Lung (tissue), 12 donors: Measurements from ENCODE around the gene CEMIP. TPM values are rescaled to one million over a fixed set of nuclear protein-coding genes. Genes with fewer than 3 reads are reported as not detected.

Experiments used
- ATAC-seq: fragments of 200-7000 bp; cut with Tn5 transposase; one replicate; pipeline ENCODE4 v1.9.1; 2020; ENCODE audit warnings: moderate number of reproducible peaks; ENCODE audit not compliant: insufficient read depth, low FRiP score
- DNase-seq, 3 donors: peaks; one replicate each; pipeline ENCODE4 v3.0.0-alpha.2; 2013 to 2017
- H3K27ac ChIP-seq, 2 donors: one replicate each; pipeline ENCODE4 v1.5.1; 2013; ENCODE audit warnings: mild to moderate bottlenecking in 2 of 2, moderate library complexity in 2 of 2, control low read depth in 1 of 2, inconsistent platforms in 1 of 2, low read depth in 1 of 2, low read length in 1 of 2
- H3K27me3 ChIP-seq, 3 donors: one replicate each; pipeline ENCODE4 v1.5.1; 2013; ENCODE audit warnings: low read length in 2 of 3; ENCODE audit not compliant: control insufficient read depth in 3 of 3, insufficient read depth in 3 of 3
- H3K36me3 ChIP-seq, 4 donors: one replicate each; pipeline ENCODE4 v1.5.1; 2013; ENCODE audit warnings: low read length in 4 of 4, mild to moderate bottlenecking in 1 of 4, moderate library complexity in 1 of 4; ENCODE audit not compliant: control insufficient read depth in 4 of 4, insufficient read depth in 4 of 4
- H3K4me1 ChIP-seq, 5 donors: one replicate each; pipeline ENCODE4 v1.5.1; 2013; ENCODE audit warnings: low read length in 5 of 5, mild to moderate bottlenecking in 2 of 5, moderate library complexity in 1 of 5; ENCODE audit not compliant: control insufficient read depth in 5 of 5, insufficient read depth in 5 of 5
- H3K4me3 ChIP-seq: one replicate; pipeline ENCODE4 v1.5.1; 2013; ENCODE audit warnings: mild to moderate bottlenecking, control low read depth, moderate library complexity
- H3K9ac ChIP-seq, 2 donors: one replicate each; pipeline ENCODE4 v1.5.1; 2013; ENCODE audit warnings: low read length in 2 of 2, control low read depth in 1 of 2; ENCODE audit not compliant: insufficient read depth in 1 of 2
- H3K9me3 ChIP-seq, 4 donors: one replicate each; pipeline ENCODE4 v1.5.1; 2013; ENCODE audit warnings: low read length in 3 of 4, mild to moderate bottlenecking in 1 of 4, moderate library complexity in 1 of 4; ENCODE audit not compliant: control insufficient read depth in 4 of 4, insufficient read depth in 3 of 4
- CTCF ChIP-seq: IDR thresholded peaks from 2 replicates; pipeline ENCODE4 v1.5.1; 2012; ENCODE audit warnings: mild to moderate bottlenecking; ENCODE audit errors: control extremely low read depth, extremely low read depth
- whole genome bisulfite sequencing, 2 donors: extraction: QIAGEN DNeasy Blood & Tissue Kit; methylation state at CpG; one replicate each; pipeline ENCODE4 v1.1.7; 2013; 5-methylcytosine and 5-hydroxymethylcytosine counted together
- polyA plus RNA-seq, 2 donors: library from polyadenylated mRNA; stranded (reverse); fragments of 200-250 nt; gene quantifications; one replicate each; pipeline ENCODE4 v1.2.1, GENCODE V29; 2013
- total RNA-seq, 2 donors: library from RNA; depleted of rRNA in 1 of 2; stranded (reverse); fragments of >200 nt in 1 of 2; gene quantifications; one replicate each; pipeline ENCODE4 v1.2.1, GENCODE V29; 2014 to 2021
- donor health status: control.
- donor health status: control.
- donor health status: Bipolar disorder and iron deficiency.
- donor health status: healthy.
- donor health status: DM: yes; HTN: yes; CAD: no.

The CEMIP gene
- total and polyA plus RNA-seq, 4 donors, result 1.9 to 32.0 (median 3.9) TPM

GRCh38 chr15:80743189-80743833 is 35.9 kb upstream of the CEMIP start:
- no peak overlapping the region for H3K9ac ChIP-seq
- ATAC-seq (no peak), DNase-seq (peak; percentile 30 to 57 (median 35))
- no peak for TF ChIP-seq CTCF
- H3K27me3 ChIP-seq, result no peaks in the 10 kb centered on the region
- H3K36me3 ChIP-seq, result no peaks in the 10 kb centered on the region
- WGBS, 2 donors, result 64 to 79% methylated on average over 11 of the region's 11 CpGs
- no peaks in the 10 kb centered on the region for H3K9me3 ChIP-seq
- no peak overlapping the region for H3K4me3 ChIP-seq
- H3K27ac ChIP-seq, result peak overlapping the region in 1 of 2 donors; percentile 82
- peaks cover 0 to 23% (median 20%) of the 10 kb centered on the region in 5 donors for H3K4me1 ChIP-seq

DNA sequence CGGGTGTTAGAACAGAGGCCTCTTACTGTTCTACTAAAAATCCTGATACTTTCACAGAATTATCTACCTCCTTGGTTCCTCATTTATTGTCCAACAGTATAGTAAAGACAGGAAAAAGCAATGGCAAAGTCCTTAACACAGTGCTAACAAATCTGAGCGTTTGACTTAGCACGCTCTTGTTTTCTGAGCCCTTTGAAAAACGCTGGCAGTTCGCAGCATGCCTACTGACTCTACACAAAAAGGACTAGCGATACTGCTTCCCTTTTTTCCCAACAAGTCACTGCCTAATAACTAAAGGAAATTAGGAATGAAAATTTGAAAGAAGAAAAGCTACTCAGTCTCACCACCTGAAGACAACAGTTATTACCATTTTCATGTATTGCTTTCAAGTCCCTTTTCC is 34.8 kb upstream of the CEMIP start:
- WGBS, 2 donors, result 54 to 66% methylated on average over 6 of the region's 6 CpGs
- Histone ChIP-seq H3K27ac (no peak overlapping the region), H3K4me3 (no peak overlapping the region), H3K9me3 (no peaks in the 10 kb centered on the region), H3K36me3 (no peaks in the 10 kb centered on the region), H3K27me3 (no peaks in the 10 kb centered on the region), H3K4me1 (peaks cover 0 to 26% (median 20%) of the 10 kb centered on the region in 5 donors), H3K9ac (no peak overlapping the region)
- ATAC-seq, result no peak
- no peak for DNase-seq
- TF ChIP-seq CTCF, result no peak

DNA sequence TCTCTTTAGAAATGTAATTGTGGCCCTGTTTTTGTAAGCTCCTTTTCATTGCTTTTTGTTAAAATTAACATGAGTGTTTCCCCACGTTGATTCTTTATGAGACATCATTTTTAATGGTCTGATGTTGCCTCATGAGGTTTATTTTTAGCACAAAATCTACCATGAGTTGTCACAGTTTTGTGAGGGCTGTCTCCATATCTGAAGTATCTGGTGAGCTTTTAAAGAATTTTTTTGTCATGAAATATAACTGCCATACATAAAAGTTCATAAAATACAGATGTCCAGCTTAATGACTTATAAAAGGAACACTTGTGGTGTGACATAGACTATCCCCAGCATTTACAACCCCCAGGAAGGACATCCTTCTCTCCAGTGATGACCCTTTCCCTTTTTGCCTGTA is 34.3 kb upstream of the CEMIP start:
- TF ChIP-seq CTCF, result no peak
- H3K9me3 ChIP-seq, result no peaks in the 10 kb centered on the region
- DNase-seq (no peak), ATAC-seq (no peak)
- no peak overlapping the region for H3K27ac ChIP-seq
- WGBS, 2 donors, result 9 to 10% methylated on average over 1 of the region's 1 CpG
- H3K4me1 ChIP-seq, result peaks cover 0 to 29% (median 20%) of the 10 kb centered on the region in 5 donors
- no peak overlapping the region for H3K4me3 ChIP-seq
- no peaks in the 10 kb centered on the region for H3K36me3 ChIP-seq
- H3K27me3 ChIP-seq, result no peaks in the 10 kb centered on the region
- H3K9ac ChIP-seq, result no peak overlapping the region

- H3K27ac ChIP-seq, result no peak overlapping the region
- WGBS, 2 donors, result 53 to 78% methylated on average over 1 of the region's 1 CpG
- no peak for TF ChIP-seq CTCF
These were observed 33.3 kb upstream of the CEMIP start for GRCh38 chr15:80745888-80746287.

More at GRCh38 chr15:80745888-80746287, 33.3 kb upstream of the CEMIP start:
- DNase-seq (no peak), ATAC-seq (no peak)
- no peaks in the 10 kb centered on the region for H3K9me3 ChIP-seq
- H3K4me3 ChIP-seq, result no peak overlapping the region
- H3K27me3 ChIP-seq, result no peaks in the 10 kb centered on the region
- peaks cover 0 to 25% (median 18%) of the 10 kb centered on the region in 5 donors for H3K4me1 ChIP-seq
- H3K36me3 ChIP-seq, result peaks cover 0 to 4% (median 1%) of the 10 kb centered on the region in 4 donors
- H3K9ac ChIP-seq, result no peak overlapping the region
